ENCODE data around the gene NBAS.

The NBAS gene

DNA sequence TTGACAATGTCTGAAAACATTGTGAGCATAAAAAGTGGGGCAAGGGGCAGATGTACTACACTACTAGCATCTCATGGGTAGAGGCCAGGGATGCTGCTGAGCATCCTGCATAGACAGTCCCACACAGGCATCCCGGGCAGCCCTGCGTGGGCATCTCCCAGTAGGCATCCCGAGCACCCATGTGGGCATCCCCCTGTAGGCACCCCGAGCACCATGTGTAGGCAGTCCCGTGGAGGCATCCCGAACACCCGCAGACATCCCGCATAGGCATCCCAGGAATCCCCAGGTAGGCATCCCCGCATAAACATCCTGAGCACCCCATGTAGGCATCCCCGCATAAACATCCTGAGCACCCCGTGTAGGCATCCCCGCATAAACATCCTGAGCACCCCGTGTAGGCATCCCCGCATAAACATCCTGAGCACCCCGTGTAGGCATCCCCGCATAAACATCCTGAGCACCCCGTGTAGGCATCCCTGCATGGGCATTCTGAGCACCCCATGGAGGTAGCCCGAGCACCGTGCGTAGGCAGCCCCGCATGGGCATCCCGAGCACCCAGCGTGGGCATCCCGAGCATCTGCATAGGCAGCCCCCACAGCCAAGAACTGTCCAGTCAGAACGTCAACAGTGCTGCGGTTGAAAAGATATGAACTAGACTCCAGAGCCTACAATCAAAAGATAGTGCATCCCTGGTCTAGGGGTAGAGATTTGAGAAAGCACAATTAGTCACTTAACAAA, 273.5 kb downstream of the NBAS start:
- TF ChIP-seq TAF1 (IDR thresholded peaks at IDR 0.05; ENCODE audit: borderline replicate concordance, insufficient read depth, low read length), result no peak
- TF ChIP-seq POLR2AphosphoS5 (IDR thresholded peaks at IDR 0.05; ENCODE audit: low read depth, low read length), result no peak
- no peak for TF ChIP-seq FOXP2 (optimal IDR thresholded peaks at IDR 0.05; ENCODE audit: borderline replicate concordance, extremely low read depth, extremely low read length, insufficient read depth)
- TF ChIP-seq SIN3A (IDR thresholded peaks at IDR 0.05; ENCODE audit: borderline replicate concordance, insufficient read depth, low read length), result no peak
- TF ChIP-seq REST (IDR thresholded peaks at IDR 0.05; ENCODE audit: insufficient read depth in 1 of 2, low read depth in 2 of 2, low read length in 2 of 2), result no peak

DNA sequence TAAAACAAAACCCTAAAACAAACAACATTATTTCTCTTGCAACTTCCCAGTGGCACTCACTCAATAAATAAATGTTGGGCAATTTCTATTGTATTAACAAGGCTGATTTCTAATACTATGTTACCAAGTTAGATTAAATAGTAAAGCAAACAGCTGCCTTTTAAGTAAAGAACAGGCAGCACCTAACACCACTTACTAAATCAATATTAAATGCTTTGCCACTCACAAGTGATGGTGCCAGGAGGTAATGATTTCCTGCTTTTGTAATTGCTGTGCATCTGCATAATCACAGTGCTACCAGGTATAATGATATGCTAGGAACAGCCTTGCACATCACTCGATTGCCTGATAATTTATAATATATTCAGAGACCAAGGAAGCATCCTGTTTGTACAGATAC, 276.5 kb downstream of the NBAS start:
- TF ChIP-seq TAF1 (IDR thresholded peaks at IDR 0.05; ENCODE audit: borderline replicate concordance, insufficient read depth, low read length) (no peak), SIN3A (IDR thresholded peaks at IDR 0.05; ENCODE audit: borderline replicate concordance, insufficient read depth, low read length) (no peak), REST (IDR thresholded peaks at IDR 0.05; ENCODE audit: insufficient read depth in 1 of 2, low read depth in 2 of 2, low read length in 2 of 2) (no peak), FOXP2 (optimal IDR thresholded peaks at IDR 0.05; ENCODE audit: borderline replicate concordance, extremely low read depth, extremely low read length, insufficient read depth) (no peak), POLR2AphosphoS5 (IDR thresholded peaks at IDR 0.05; ENCODE audit: low read depth, low read length) (no peak)

DNA sequence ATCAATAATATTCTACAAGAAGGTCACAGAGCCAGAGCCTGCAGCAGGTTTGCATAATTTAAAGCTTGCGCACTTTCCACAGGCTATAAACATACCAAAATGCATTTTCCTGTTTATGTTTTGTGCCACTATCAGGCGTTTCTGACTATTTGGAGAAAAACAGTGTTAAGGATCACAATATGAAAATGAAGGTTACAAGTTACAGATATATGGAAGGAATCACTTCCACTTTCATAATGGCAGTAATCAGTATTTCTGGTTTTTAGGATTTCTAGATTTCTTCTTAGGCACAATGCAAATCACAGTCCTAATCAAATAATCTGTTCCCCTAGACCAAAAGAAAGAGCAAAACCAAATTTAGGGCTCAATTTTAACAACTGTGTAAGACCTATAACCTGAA, 279.5 kb downstream of the NBAS start:
- TF ChIP-seq FOXP2 (optimal IDR thresholded peaks at IDR 0.05; ENCODE audit: borderline replicate concordance, extremely low read depth, extremely low read length, insufficient read depth) (no peak), SIN3A (IDR thresholded peaks at IDR 0.05; ENCODE audit: borderline replicate concordance, insufficient read depth, low read length) (no peak), POLR2AphosphoS5 (IDR thresholded peaks at IDR 0.05; ENCODE audit: low read depth, low read length) (no peak), REST (IDR thresholded peaks at IDR 0.05; ENCODE audit: insufficient read depth in 1 of 2, low read depth in 2 of 2, low read length in 2 of 2) (no peak), TAF1 (IDR thresholded peaks at IDR 0.05; ENCODE audit: borderline replicate concordance, insufficient read depth, low read length) (no peak)

GRCh38 chr2:15279201-15279876, 281.8 kb downstream of the NBAS start:
- TF ChIP-seq FOXP2 (optimal IDR thresholded peaks at IDR 0.05; ENCODE audit: borderline replicate concordance, extremely low read depth, extremely low read length, insufficient read depth) (no peak), REST (IDR thresholded peaks at IDR 0.05; ENCODE audit: insufficient read depth in 1 of 2, low read depth in 2 of 2, low read length in 2 of 2) (no peak), SIN3A (IDR thresholded peaks at IDR 0.05; ENCODE audit: borderline replicate concordance, insufficient read depth, low read length) (no peak), TAF1 (IDR thresholded peaks at IDR 0.05; ENCODE audit: borderline replicate concordance, insufficient read depth, low read length) (no peak), POLR2AphosphoS5 (IDR thresholded peaks at IDR 0.05; ENCODE audit: low read depth, low read length) (no peak)

All from PFSK-1 (cell line).